Endothelial cell of umbilical vein (primary cell): ENCODE data around the gene RAPGEF6. TPM values are rescaled to one million over a fixed set of nuclear protein-coding genes. Genes with fewer than 3 reads are reported as not detected.
"Not testable (repeated sequence)": the region's sequence is repeated elsewhere in the genome, so short reads cannot be mapped to it uniquely, and the experiment has no call there.

Experiments used
- BruUV-seq: library from RNA; stranded (reverse); fragments of 400-500 nt; replicated peaks from 2 replicates; lab custom pipeline; 2021; lab: Mats Ljungman, UMichigan
- CTCF ChIA-PET: fragments of 300-600, 350-600 bp; sonication (Branson Sonifier 250); formaldehyde crosslinking; loops from one replicate; lab custom pipeline; 2021; ENCODE audit warnings: antibody characterized with exemption, inconsistent platforms; lab: Charles Lee
- POLR2A ChIA-PET: fragments of 300-600, 350-600 bp; sonication (Branson Sonifier 250); formaldehyde crosslinking; loops from one replicate; lab custom pipeline; 2021; ENCODE audit warnings: antibody characterized with exemption, inconsistent platforms; lab: Charles Lee
- DNase-seq: peaks from one replicate; pipeline ENCODE4 v3.0.0-alpha.2; 2011; ENCODE audit warnings: low read depth, low spot score
- FAIRE-seq: peaks from 2 replicates; lab custom pipeline; 2011; peaks lifted over from hg19 to GRCh38; lab: Jason Lieb, UNC
- H2AFZ ChIP-seq: 2 replicates; pipeline ENCODE4 v1.6.0; 2012; ENCODE audit warnings: low read depth, low read length, control low read depth, inconsistent platforms
- H3K27ac ChIP-seq: 2 replicates; pipeline ENCODE4 v1.5.1; 2011; ENCODE audit warnings: low read depth, mild to moderate bottlenecking, control low read depth, low read length, moderate library complexity; ENCODE audit not compliant: insufficient read depth
- H3K27me3 ChIP-seq, 2 experiments: 2 replicates each; pipeline versions ENCODE4 v1.6.0 to v1.6.1; 2011; ENCODE audit warnings: low read length in 2 of 2, mixed read lengths in 1 of 2; ENCODE audit not compliant: control insufficient read depth in 2 of 2, insufficient read depth in 2 of 2
- H3K36me3 ChIP-seq, 2 experiments: 2 replicates in 1 of 2; 3 replicates in 1 of 2; pipeline ENCODE4 v1.5.1; 2011; ENCODE audit warnings: low read length in 2 of 2, mild to moderate bottlenecking in 1 of 2, moderate library complexity in 1 of 2; ENCODE audit not compliant: control insufficient read depth in 2 of 2, insufficient read depth in 2 of 2; ENCODE audit errors: extremely low read depth in 1 of 2
- H3K4me1 ChIP-seq: 3 replicates; pipeline ENCODE4 v1.5.1; 2011; ENCODE audit warnings: mild to moderate bottlenecking, low read length; ENCODE audit not compliant: control insufficient read depth, insufficient read depth; ENCODE audit errors: extremely low read depth
- H3K4me2 ChIP-seq: 2 replicates; pipeline ENCODE4 v1.6.1; 2011; ENCODE audit warnings: low read length, control low read depth, mixed read lengths; ENCODE audit not compliant: insufficient read depth
- H3K4me3 ChIP-seq, 3 experiments: fragments of 200-600 bp in 1 of 3; sonication (generic), shearing (Covaris generic) in 1 of 3; replicated peaks in 1 of 3; 2 replicates each; pipeline ENCODE4 v1.5.1; 2011 to 2016; ENCODE audit warnings: control low read depth in 3 of 3, low read length in 3 of 3, mild to moderate bottlenecking in 2 of 3, inconsistent platforms in 1 of 3, low read depth in 1 of 3, moderate library complexity in 1 of 3; ENCODE audit not compliant: insufficient read depth in 1 of 3
- H3K79me2 ChIP-seq: 2 replicates; pipeline ENCODE4 v1.6.0; 2012; ENCODE audit warnings: low read length, inconsistent platforms; ENCODE audit not compliant: control insufficient read depth, insufficient read depth
- H3K9ac ChIP-seq: replicated peaks from 2 replicates; pipeline ENCODE3; 2011; ENCODE audit warnings: low read length, control low read depth; ENCODE audit not compliant: insufficient read depth; ENCODE audit errors: extremely low read depth
- H3K9me1 ChIP-seq: replicated peaks from 3 replicates; pipeline ENCODE4 v1.6.0; 2011; ENCODE audit warnings: mild to moderate bottlenecking, low read length; ENCODE audit not compliant: control insufficient read depth, insufficient read depth; ENCODE audit errors: extremely low read depth
- H3K9me3 ChIP-seq: replicated peaks from 2 replicates; pipeline ENCODE4 v1.5.1; 2012; ENCODE audit warnings: low read length, inconsistent platforms; ENCODE audit not compliant: control insufficient read depth, insufficient read depth
- H4K20me1 ChIP-seq: replicated peaks from 2 replicates; pipeline ENCODE3; 2011; ENCODE audit warnings: mild to moderate bottlenecking, low read length; ENCODE audit not compliant: control insufficient read depth, insufficient read depth; ENCODE audit errors: extremely low read depth
- CTCF ChIP-seq, 2 donors: IDR thresholded peaks; 1 replicate in 1 of 2; 2 replicates in 1 of 2; pipeline ENCODE4 v1.5.1; 2011; ENCODE audit warnings: low read length in 2 of 2, mild to moderate bottlenecking in 2 of 2, moderate library complexity in 2 of 2, control low read depth in 1 of 2, inconsistent platforms in 1 of 2, low read depth in 1 of 2; ENCODE audit not compliant: insufficient read depth in 1 of 2; ENCODE audit errors: extremely low read depth in 1 of 2
- EZH2 ChIP-seq: IDR thresholded peaks from 2 replicates; pipeline ENCODE4 v1.6.1; 2012; ENCODE audit warnings: borderline replicate concordance, low read depth, mild to moderate bottlenecking, moderate library complexity, low read length, inconsistent platforms; ENCODE audit not compliant: severe bottlenecking
- FOS ChIP-seq: IDR thresholded peaks from 2 replicates; pipeline ENCODE4 v1.6.1; 2011; ENCODE audit warnings: mild to moderate bottlenecking, low read length, moderate library complexity, borderline replicate concordance; ENCODE audit not compliant: insufficient read depth
- GATA2 ChIP-seq: IDR thresholded peaks from 2 replicates; pipeline ENCODE4 v1.7.0; 2011; ENCODE audit warnings: low read depth, mild to moderate bottlenecking, moderate library complexity, mixed read lengths, low read length; ENCODE audit not compliant: insufficient read length, insufficient read depth
- JUN ChIP-seq: IDR thresholded peaks from 2 replicates; pipeline ENCODE4 v1.6.1; 2011; ENCODE audit warnings: borderline replicate concordance, low read depth; ENCODE audit not compliant: insufficient read length, insufficient read depth
- MAX ChIP-seq: IDR thresholded peaks from 2 replicates; pipeline ENCODE4 v1.6.1; 2011; ENCODE audit not compliant: insufficient read depth, insufficient read length
- MYC ChIP-seq: IDR thresholded peaks from one replicate; pipeline ENCODE4 v1.6.1; 2011; ENCODE audit warnings: mild to moderate bottlenecking, low read depth, low read length
- POLR2A ChIP-seq: IDR thresholded peaks from 2 replicates; pipeline ENCODE4 v1.6.1; 2012; ENCODE audit warnings: low read depth, mild to moderate bottlenecking, control low read depth, low read length
- POLR2AphosphoS5 ChIP-seq: IDR thresholded peaks from 2 replicates; pipeline ENCODE4 v1.6.1; 2012; ENCODE audit warnings: low read depth, mild to moderate bottlenecking, control low read depth, low read length, moderate library complexity; ENCODE audit not compliant: insufficient read depth
- dilution Hi-C: fragments of 300-500 bp; cut with MboI; formaldehyde crosslinking; loops from one replicate; pipeline ENCODE4 v1.15.0; 2019; ENCODE audit warnings: low sequenced_read_pairs; ENCODE audit not compliant: extremely low pct_ligation_motif_present
- intact Hi-C: fragments of 100-400 bp; cut with micrococcal nuclease; formaldehyde crosslinking; loops from one replicate; pipeline ENCODE4 v1.10.0; 2022
- polyA plus RNA-seq, 4 experiments: library from polyadenylated mRNA; depleted of rRNA in 3 of 4; stranded (reverse) in 3 of 4; unstranded in 1 of 4; fragments of >200 nt; gene quantifications; 2 replicates each; pipeline versions ENCODE4 v1.2.1 to v1.2.3, GENCODE V29; 2011 to 2012; ENCODE audit warnings: missing spikeins in 1 of 4
- total RNA-seq: library from RNA; stranded (reverse); gene quantifications from 2 replicates; pipeline ENCODE4 v1.2.3, GENCODE V29; 2021

The RAPGEF6 gene
- total and polyA plus RNA-seq, 2 donors (not counting 3 experiments of a cell fraction or from before 2014, with no cell fraction given) = 3.5 to 17.5 TPM

GRCh38 chr5:131679911-131680310 is 44.9 kb upstream of the RAPGEF6 start:
- H4K20me1 ChIP-seq = no peaks in the 10 kb centered on the region
- POLR2A ChIA-PET = no interaction called here
- CTCF ChIA-PET = interaction anchor here (1.4 kb wide), 1 partner anchor 17 kb away, joined by 3 read pairs; no protein-coding TSS in a partner anchor
- H3K9me3 ChIP-seq = no peaks in the 10 kb centered on the region
- H3K4me1 ChIP-seq = no peaks in the 10 kb centered on the region
- dilution Hi-C loops = no loop called here
- H3K79me2 ChIP-seq = no peaks in the 10 kb centered on the region
- H3K9me1 ChIP-seq = no peaks in the 10 kb centered on the region
- H3K27ac ChIP-seq = no peak overlapping the region
- FAIRE-seq (no peak), DNase-seq (no peak)
- H3K36me3 ChIP-seq = peaks cover 8 to 16% of the 10 kb centered on the region in 2 experiments
- H3K4me3 ChIP-seq = no peak overlapping the region
- BruUV-seq = no TSS peak
- intact Hi-C loops = no loop called here
- no peak overlapping the region for H3K4me2 ChIP-seq
- no peak overlapping the region for H3K9ac ChIP-seq
- no peaks in the 10 kb centered on the region for H3K27me3 ChIP-seq
- TF ChIP-seq POLR2A (no peak), JUN (no peak), MYC (no peak), CTCF (IDR thresholded peaks at IDR 0.05; ENCODE audit: extremely low read depth in 1 of 2, insufficient read depth in 1 of 2, low read depth in 1 of 2, low read length in 2 of 2) (no peak), POLR2AphosphoS5 (no peak), EZH2 (no peak), FOS (no peak), MAX (no peak), GATA2 (no peak)
- no peak overlapping the region for H2AFZ ChIP-seq

GRCh38 chr5:131678273-131678672 is 43.2 kb upstream of the RAPGEF6 start:
- dilution Hi-C loops, intact Hi-C loops, H3K27ac ChIP-seq, BruUV-seq, H3K79me2 ChIP-seq, H3K27me3 ChIP-seq, CTCF ChIA-PET, H2AFZ ChIP-seq, DNase-seq, H3K4me1 ChIP-seq, POLR2A ChIA-PET, H3K9me1 ChIP-seq, H3K4me2 ChIP-seq, H4K20me1 ChIP-seq, H3K4me3 ChIP-seq, H3K9me3 ChIP-seq, FAIRE-seq, H3K9ac ChIP-seq: not testable (repeated sequence)
- peaks cover 8 to 16% of the 10 kb centered on the region in 2 experiments for H3K36me3 ChIP-seq
